SK-N-SH (cell line): ENCODE data around the gene KRT6A. TPM values are rescaled to one million over a fixed set of nuclear protein-coding genes. Genes with fewer than 3 reads are reported as not detected.

ENCODE experiments used
- CTCF ChIA-PET: fragments of 300-600, 350-600 bp; formaldehyde crosslinking; extraction: SDS; loops from one replicate; lab custom pipeline; 2021; lab: Yijun Ruan, JAX
- POLR2A ChIA-PET: fragments of 350-600 bp; sonication (Branson Sonifier 250); formaldehyde crosslinking; extraction: SDS; loops from one replicate; lab custom pipeline; 2020; ENCODE audit warnings: antibody characterized with exemption, inconsistent platforms; lab: Yijun Ruan, JAX
- DNase-seq: peaks from one replicate; pipeline ENCODE4 v3.0.0; 2012
- H2AFZ ChIP-seq: fragments of 200-600 bp; sonication (generic); 2 replicates; pipeline ENCODE4 v1.8.1; 2016; ENCODE audit warnings: antibody characterized with exemption, mild to moderate bottlenecking, low read depth
- H3F3A ChIP-seq: fragments of 200-600 bp; sonication (generic); replicated peaks from 2 replicates; pipeline ENCODE3; 2016; ENCODE audit warnings: antibody characterized with exemption, mild to moderate bottlenecking; ENCODE audit not compliant: insufficient read depth
- H3K27ac ChIP-seq, 2 experiments: fragments of 200-500 bp in 1 of 2; fragments of 200-600 bp in 1 of 2; sonication (Bioruptor generic) in 1 of 2; sonication (generic), shearing (Covaris generic) in 1 of 2; 2 replicates each; pipeline versions ENCODE4 v1.5.1 to v1.6.1; 2014 to 2016; ENCODE audit warnings: low read depth in 2 of 2, inconsistent platforms in 1 of 2, low read length in 1 of 2, mild to moderate bottlenecking in 1 of 2, mixed read lengths in 1 of 2
- H3K27me3 ChIP-seq: fragments of 200-600 bp; sonication (generic), shearing (Covaris generic); 2 replicates; pipeline ENCODE4 v1.6.1; 2016; ENCODE audit warnings: mixed run types; ENCODE audit not compliant: insufficient read depth
- H3K36me3 ChIP-seq, 2 experiments: fragments of 200-500 bp in 1 of 2; fragments of 200-600 bp in 1 of 2; sonication (Bioruptor generic) in 1 of 2; sonication (generic) in 1 of 2; replicated peaks in 1 of 2; 2 replicates each; pipeline versions ENCODE3 to v1.5.1; 2014 to 2016; ENCODE audit warnings: low read length in 1 of 2, mild to moderate bottlenecking in 1 of 2; ENCODE audit not compliant: insufficient read depth in 2 of 2, control insufficient read depth in 1 of 2
- H3K4me1 ChIP-seq, 2 experiments: fragments of 200-500 bp in 1 of 2; fragments of 200-600 bp in 1 of 2; sonication (Bioruptor generic) in 1 of 2; sonication (generic), shearing (Covaris generic) in 1 of 2; 2 replicates each; pipeline versions ENCODE4 v1.5.1 to v1.6.1; 2014 to 2016; ENCODE audit warnings: low read depth in 1 of 2, low read length in 1 of 2, mixed run types in 1 of 2; ENCODE audit not compliant: insufficient read depth in 2 of 2, control insufficient read depth in 1 of 2
- H3K4me2 ChIP-seq: fragments of 200-600 bp; sonication (generic), shearing (Covaris generic); 2 replicates; pipeline ENCODE4 v1.6.1; 2017; ENCODE audit warnings: mixed run types
- H3K4me3 ChIP-seq, 2 experiments: fragments of 200-500 bp in 1 of 2; fragments of 200-600 bp in 1 of 2; sonication (Bioruptor generic) in 1 of 2; sonication (generic), shearing (Covaris generic) in 1 of 2; 2 replicates each; pipeline versions ENCODE4 v1.5.1 to v1.8.1; 2014 to 2016; ENCODE audit warnings: low read depth in 2 of 2, inconsistent platforms in 1 of 2, low read length in 1 of 2, mild to moderate bottlenecking in 1 of 2, mixed read lengths in 1 of 2, moderate library complexity in 1 of 2
- H3K79me2 ChIP-seq: fragments of 200-600 bp; sonication (generic); 2 replicates; pipeline ENCODE4 v1.8.1; 2017; ENCODE audit warnings: mild to moderate bottlenecking; ENCODE audit not compliant: insufficient read depth
- H3K9ac ChIP-seq: fragments of 200-600 bp; sonication (generic); 2 replicates; pipeline ENCODE4 v1.6.1; 2017; ENCODE audit warnings: mixed run types
- H3K9me2 ChIP-seq: fragments of 200-600 bp; sonication (generic); 2 replicates; pipeline ENCODE4 v1.6.1; 2017; ENCODE audit warnings: mixed run types
- H3K9me3 ChIP-seq: fragments of 200-600 bp; sonication (generic); 2 replicates; pipeline ENCODE4 v1.6.1; 2017; ENCODE audit warnings: mixed run types, mild to moderate bottlenecking, moderate library complexity
- H4K20me1 ChIP-seq: fragments of 200-600 bp; sonication (generic); 2 replicates; pipeline ENCODE4 v1.6.1; 2017; ENCODE audit warnings: mild to moderate bottlenecking, mixed run types; ENCODE audit not compliant: insufficient read depth
- CHD2 ChIP-seq: fragments of 150-350 bp; IDR thresholded peaks from 2 replicates; pipeline ENCODE4 v1.6.1; 2018; ENCODE audit warnings: low read length; ENCODE audit not compliant: partially characterized antibody
- CTCF ChIP-seq: fragments of 200-600 bp; sonication (generic); IDR thresholded peaks from 2 replicates; pipeline ENCODE4 v1.6.1; 2017; ENCODE audit warnings: antibody characterized with exemption, mild to moderate bottlenecking, moderate library complexity
- EZH2phosphoT487 ChIP-seq: fragments of 200-600 bp; sonication (generic); IDR thresholded peaks from 2 replicates; pipeline ENCODE4 v1.6.1; 2017; ENCODE audit warnings: low read depth, mixed run types, mild to moderate bottlenecking, antibody characterized with exemption, moderate library complexity, borderline replicate concordance
- FOSL2 ChIP-seq: IDR thresholded peaks from 2 replicates; pipeline ENCODE4 v1.4.0; 2012; ENCODE audit warnings: low read depth, mild to moderate bottlenecking, moderate library complexity, borderline replicate concordance
- GABPA ChIP-seq: IDR thresholded peaks from 2 replicates; pipeline ENCODE4 v1.4.0; 2012; ENCODE audit warnings: low read depth, mild to moderate bottlenecking
- GATA2 ChIP-seq: sonication (generic); formaldehyde crosslinking; IDR thresholded peaks from 2 replicates; pipeline ENCODE4 v1.5.0; 2020; ENCODE audit warnings: mild to moderate bottlenecking, missing genetic modification reagents
- IRF3 ChIP-seq: fragments of 150-350 bp; IDR thresholded peaks from 2 replicates; pipeline ENCODE4 v1.6.1; 2016; ENCODE audit warnings: mild to moderate bottlenecking, low read depth, low read length
- MAX ChIP-seq: IDR thresholded peaks from 2 replicates; pipeline ENCODE4 v1.4.0; 2012; ENCODE audit warnings: low read depth
- MXI1 ChIP-seq: IDR thresholded peaks from 2 replicates; pipeline ENCODE4 v1.6.1; 2012; ENCODE audit warnings: mild to moderate bottlenecking, low read depth, low read length, improper control_type of control experiment
- NFIC ChIP-seq: IDR thresholded peaks from 2 replicates; pipeline ENCODE4 v1.4.0; 2012; ENCODE audit warnings: borderline replicate concordance
- POLR2AphosphoS5 ChIP-seq: IDR thresholded peaks from 2 replicates; pipeline ENCODE4 v1.6.1; 2012; ENCODE audit warnings: low read depth, low read length
- REST ChIP-seq: IDR thresholded peaks from 2 replicates; pipeline ENCODE4 v1.6.1; 2012; ENCODE audit warnings: mild to moderate bottlenecking, low read depth, low read length, moderate library complexity
- RFX5 ChIP-seq: IDR thresholded peaks from 2 replicates; pipeline ENCODE4 v1.6.1; 2012; ENCODE audit warnings: mild to moderate bottlenecking, improper control_type of control experiment, low read length
- RXRA ChIP-seq: IDR thresholded peaks from 2 replicates; pipeline ENCODE4 v1.4.0; 2012; ENCODE audit warnings: low read depth, mild to moderate bottlenecking, borderline replicate concordance
- SIN3A ChIP-seq: IDR thresholded peaks from 2 replicates; pipeline ENCODE4 v1.6.1; 2012; ENCODE audit warnings: low read depth, mild to moderate bottlenecking, low read length, moderate library complexity, borderline replicate concordance
- SMC3 ChIP-seq: IDR thresholded peaks from 2 replicates; pipeline ENCODE4 v1.6.1; 2012; ENCODE audit warnings: low read depth, low read length, improper control_type of control experiment
- TCF12 ChIP-seq: IDR thresholded peaks from 2 replicates; pipeline ENCODE4 v1.4.0; 2012
- ZBTB33 ChIP-seq: IDR thresholded peaks from 2 replicates; pipeline ENCODE4 v1.4.0; 2012; ENCODE audit warnings: low read depth, borderline replicate concordance
- WGBS: methylation state at CpG from one replicate; pipeline ENCODE4 v1.1.6; 2017; ENCODE audit warnings: low lambda C conversion rate; 5-methylcytosine and 5-hydroxymethylcytosine counted together
- polyA plus RNA-seq, 3 experiments: library from polyadenylated mRNA; depleted of rRNA; stranded (reverse); fragments of >200 nt; gene quantifications; 2 replicates each; pipeline ENCODE4 v1.2.3, GENCODE V29; 2012

KRT6A gene
- polyA plus RNA-seq, 1 of the 3 experiments (the other 2 are of a cell fraction): not detected

GRCh38 chr12:52532636-52533035 lies 39.6 kb upstream of the KRT6A start:
- H3K36me3 ChIP-seq: no peaks in the 10 kb centered on the region
- no peaks in the 10 kb centered on the region for H3K4me1 ChIP-seq
- 23% methylated on average over 4 of the region's 4 CpGs for WGBS
- no peaks in the 10 kb centered on the region for H3K9me3 ChIP-seq
- peaks cover 32% of the 10 kb centered on the region; the same call in 1 of the 2 replicates for H3K27me3 ChIP-seq
- no peak overlapping the region for H3K4me2 ChIP-seq
- ChIA-PET POLR2A (no interaction called here), CTCF (interaction anchor here (1.0 to 1.6 kb wide), 3 partner anchors 141 to 448 kb away, joined by 3 to 4 read pairs (median 4); no protein-coding TSS in a partner anchor)
- H2AFZ ChIP-seq: no peak overlapping the region
- H3K9me2 ChIP-seq: no peaks in the 10 kb centered on the region
- no peak for DNase-seq
- H4K20me1 ChIP-seq: no peaks in the 10 kb centered on the region
- H3K9ac ChIP-seq: no peak overlapping the region
- no peak overlapping the region for H3K27ac ChIP-seq
- H3K79me2 ChIP-seq: no peaks in the 10 kb centered on the region
- H3K4me3 ChIP-seq: no peak overlapping the region
- no peak for TF ChIP-seq CTCF
- TF ChIP-seq GATA2 (CRISPR knock-in tag): no peak
- TF ChIP-seq FOSL2: no peak
- no peak for TF ChIP-seq SMC3
- no peak for TF ChIP-seq EZH2phosphoT487
- TF ChIP-seq TCF12: no peak
- TF ChIP-seq POLR2AphosphoS5: no peak
- no peak for TF ChIP-seq NFIC
- no peak for TF ChIP-seq GABPA
- no peak for TF ChIP-seq SIN3A
- no peak for TF ChIP-seq RXRA
- TF ChIP-seq MXI1: no peak
- no peak for TF ChIP-seq IRF3
- TF ChIP-seq RFX5: no peak
- TF ChIP-seq MAX: no peak
- no peaks in the 10 kb centered on the region for H3F3A ChIP-seq

GRCh38 chr12:52531566-52532300 lies 38.7 kb upstream of the KRT6A start:
- Histone ChIP-seq H3F3A (no peaks in the 10 kb centered on the region), H3K9me3 (no peaks in the 10 kb centered on the region), H3K27ac (no peak overlapping the region), H2AFZ (no peak overlapping the region), H3K27me3 (peaks cover 27% of the 10 kb centered on the region; the same call in 1 of the 2 replicates), H4K20me1 (no peaks in the 10 kb centered on the region), H3K4me1 (no peaks in the 10 kb centered on the region), H3K36me3 (no peaks in the 10 kb centered on the region), H3K4me2 (no peak overlapping the region), H3K79me2 (no peaks in the 10 kb centered on the region), H3K4me3 (no peak overlapping the region), H3K9me2 (no peaks in the 10 kb centered on the region), H3K9ac (no peak overlapping the region)
- WGBS: 31% methylated on average over 16 of the region's 18 CpGs
- ChIA-PET CTCF (interaction anchor here (1.1 to 1.6 kb wide), 3 partner anchors 15 to 155 kb away, joined by 3 to 4 read pairs (median 3); no protein-coding TSS in a partner anchor), POLR2A (no interaction called here)
- DNase-seq: no peak
- TF ChIP-seq REST: no peak
- no peak for TF ChIP-seq GATA2 (CRISPR knock-in tag)
- no peak for TF ChIP-seq CHD2
- no peak for TF ChIP-seq ZBTB33
- no peak for TF ChIP-seq RXRA
- TF ChIP-seq MXI1: no peak
